Glutamatergic neuron (in vitro differentiated cells): Measurements from ENCODE around the gene GLIPR2. TPM values are rescaled to one million over a fixed set of nuclear protein-coding genes. Genes with fewer than 3 reads are reported as not detected.
"Not testable (repeated sequence)": the region's sequence is repeated elsewhere in the genome, so short reads cannot be mapped to it uniquely, and the experiment has no call there.

Experiments used
- DNase-seq: peaks from one replicate; pipeline ENCODE4 v3.0.0; 2022
- H3K27ac Mint-ChIP-seq: one replicate; pipeline ENCODE4 v1.8.0; 2020; ENCODE audit warnings: mild to moderate bottlenecking, mixed read lengths, inconsistent platforms; ENCODE audit not compliant: unreplicated experiment
- H3K27me3 Mint-ChIP-seq: one replicate; pipeline ENCODE4 v1.8.0; 2020; ENCODE audit warnings: mild to moderate bottlenecking, moderate library complexity, mixed read lengths, inconsistent platforms; ENCODE audit not compliant: unreplicated experiment
- H3K36me3 Mint-ChIP-seq: one replicate; pipeline ENCODE4 v1.8.0; 2020; ENCODE audit warnings: mild to moderate bottlenecking, mixed read lengths, inconsistent platforms; ENCODE audit not compliant: unreplicated experiment
- H3K4me1 Mint-ChIP-seq: one replicate; pipeline ENCODE4 v1.8.0; 2020; ENCODE audit warnings: mild to moderate bottlenecking, low read depth, mixed read lengths, inconsistent platforms; ENCODE audit not compliant: unreplicated experiment
- H3K4me3 Mint-ChIP-seq: one replicate; pipeline ENCODE4 v1.8.0; 2020; ENCODE audit warnings: mild to moderate bottlenecking, mixed read lengths, inconsistent platforms; ENCODE audit not compliant: unreplicated experiment
- H3K9me3 Mint-ChIP-seq: one replicate; pipeline ENCODE4 v1.8.0; 2020; ENCODE audit warnings: mild to moderate bottlenecking, moderate library complexity, mixed read lengths, inconsistent platforms; ENCODE audit not compliant: unreplicated experiment
- CTCF ChIP-seq: fragments of 200-600 bp; sonication (generic); IDR thresholded peaks from one replicate; pipeline ENCODE4 v1.5.0; 2021; ENCODE audit not compliant: partially characterized antibody, unreplicated experiment
- long read RNA-seq: library from polyadenylated mRNA; unstranded; transcript quantifications from one replicate; pipeline ENCODE4 v2.0.0, GENCODE V29; 2020; ENCODE audit not compliant: unreplicated experiment
- total RNA-seq: library from RNA; stranded (reverse); fragmentation: NEBNext Ultra II Directional; extraction: Animal tissue kit (Norgen Biotek cat#: 25700); gene quantifications from one replicate; pipeline ENCODE4 v1.2.1, GENCODE V29; 2021; ENCODE audit not compliant: unreplicated experiment

The GLIPR2 gene
- total RNA-seq: 84.4 TPM
- long read RNA-seq, transcript GLIPR2-202 (5 exons, 1,890 nt): major isoform, 44 of 63 reads
- long read RNA-seq, partial matches to known transcripts: 6 of 63 reads
- long read RNA-seq, other reads (novel, unspliced or antisense): 9 of 63 reads

- Mint-ChIP-seq H3K27me3 (peaks cover 9% of the 10 kb centered on the region), H3K36me3 (no peaks in the 10 kb centered on the region), H3K27ac (peak within 1 kb of the TSS; percentile 99), H3K9me3 (peaks cover 10% of the 10 kb centered on the region), H3K4me1 (peaks cover 27% of the 10 kb centered on the region), H3K4me3 (peak within 1 kb of the TSS; percentile 99)
- TF ChIP-seq CTCF: peak; percentile 45
- DNase-seq: peak; percentile 71
These were observed at the start of gene GLIPR2 for GRCh38 chr9:36136272-36136893. TSS of gene GLIPR2 (plus strand) at chr9:36136733. CDS start at chr9:36136779, 46 bp downstream.

- H3K4me3 Mint-ChIP-seq, H3K9me3 Mint-ChIP-seq, DNase-seq, H3K4me1 Mint-ChIP-seq, H3K36me3 Mint-ChIP-seq, H3K27ac Mint-ChIP-seq, H3K27me3 Mint-ChIP-seq: not testable (repeated sequence)
These were observed 49.5 kb upstream of the GLIPR2 start for GRCh38 chr9:36087054-36087453.

GRCh38 chr9:36088020-36088419 is 48.5 kb upstream of the GLIPR2 start:
- TF ChIP-seq CTCF: no peak
- Mint-ChIP-seq H3K27me3 (no peaks in the 10 kb centered on the region), H3K36me3 (no peaks in the 10 kb centered on the region), H3K9me3 (peaks cover 2% of the 10 kb centered on the region), H3K4me3 (no peak overlapping the region), H3K27ac (no peak overlapping the region), H3K4me1 (no peaks in the 10 kb centered on the region)
- no peak for DNase-seq

- Mint-ChIP-seq H3K36me3 (no peaks in the 10 kb centered on the region), H3K4me3 (no peak overlapping the region), H3K4me1 (no peaks in the 10 kb centered on the region), H3K27me3 (no peaks in the 10 kb centered on the region), H3K9me3 (peaks cover 2% of the 10 kb centered on the region), H3K27ac (no peak overlapping the region)
- DNase-seq: no peak
- TF ChIP-seq CTCF: no peak
These were observed 45.2 kb upstream of the GLIPR2 start for GRCh38 chr9:36091026-36091953.

GRCh38 chr9:36092014-36092413 is 44.5 kb upstream of the GLIPR2 start:
- H3K27ac Mint-ChIP-seq: no peak overlapping the region
- DNase-seq: no peak

More at GRCh38 chr9:36092014-36092413, 44.5 kb upstream of the GLIPR2 start:
- Mint-ChIP-seq H3K9me3 (peaks cover under 1% of the 10 kb centered on the region), H3K36me3 (no peaks in the 10 kb centered on the region), H3K4me3 (no peak overlapping the region), H3K4me1 (no peaks in the 10 kb centered on the region), H3K27me3 (no peaks in the 10 kb centered on the region)
- no peak for TF ChIP-seq CTCF
